Osteoblast (primary cell): ENCODE data around the gene SBNO2. TPM values are rescaled to one million over a fixed set of nuclear protein-coding genes. Genes with fewer than 3 reads are reported as not detected.

ENCODE experiments used
- DNase-seq: peaks from one replicate; pipeline ENCODE4 v3.0.0; 2011; ENCODE audit warnings: low spot score, mixed read lengths; ENCODE audit not compliant: insufficient read length; ENCODE audit errors: missing footprints
- H2AFZ ChIP-seq: 2 replicates; pipeline ENCODE4 v1.6.0; 2011; ENCODE audit warnings: mild to moderate bottlenecking, low read length
- H3K27ac ChIP-seq: 2 replicates; pipeline ENCODE4 v1.5.1; 2011; ENCODE audit warnings: mild to moderate bottlenecking, low read depth, low read length, moderate library complexity
- H3K27me3 ChIP-seq: 2 replicates; pipeline ENCODE4 v1.6.0; 2012; ENCODE audit warnings: mild to moderate bottlenecking, control low read depth, inconsistent platforms, low read length, moderate library complexity; ENCODE audit not compliant: insufficient read depth
- H3K36me3 ChIP-seq: 2 replicates; pipeline ENCODE4 v1.5.1; 2011; ENCODE audit warnings: mild to moderate bottlenecking, low read length, control low read depth, moderate library complexity; ENCODE audit not compliant: insufficient read depth
- H3K4me1 ChIP-seq: 2 replicates; pipeline ENCODE4 v1.5.1; 2011; ENCODE audit warnings: mild to moderate bottlenecking, low read length, control low read depth, moderate library complexity; ENCODE audit not compliant: insufficient read depth
- H3K4me2 ChIP-seq: 2 replicates; pipeline ENCODE4 v1.6.0; 2011; ENCODE audit warnings: mild to moderate bottlenecking, low read length; ENCODE audit not compliant: insufficient read depth
- H3K4me3 ChIP-seq: fragments of 200-600 bp; sonication (generic); 3 replicates; pipeline ENCODE4 v1.5.1; 2012; ENCODE audit warnings: mild to moderate bottlenecking, low read length, inconsistent platforms; ENCODE audit not compliant: insufficient read depth
- H3K79me2 ChIP-seq: 2 replicates; pipeline ENCODE4 v1.6.0; 2012; ENCODE audit warnings: mild to moderate bottlenecking, low read length, control low read depth, inconsistent platforms; ENCODE audit not compliant: insufficient read depth
- H3K9me3 ChIP-seq: 2 replicates; pipeline ENCODE4 v1.5.1; 2011; ENCODE audit warnings: low read depth, low read length, control low read depth
- H4K20me1 ChIP-seq: 2 replicates; pipeline ENCODE4 v1.6.0; 2012; ENCODE audit warnings: mild to moderate bottlenecking, low read length, control low read depth; ENCODE audit not compliant: insufficient read depth
- CTCF ChIP-seq: IDR thresholded peaks from 2 replicates; pipeline ENCODE4 v1.5.1; 2011; ENCODE audit warnings: mild to moderate bottlenecking, low read depth, low read length, moderate library complexity; ENCODE audit errors: extremely low read depth
- total RNA-seq: library from RNA; depleted of rRNA; stranded (reverse); fragments of >200 nt; gene quantifications from 2 replicates; pipeline ENCODE4 v1.2.3, GENCODE V29; 2012

Gene SBNO2
- total RNA-seq, 1 donor, result 69.1 TPM

GRCh38 chr19:1094978-1095701 lies 78.9 kb downstream of the SBNO2 start, which contains the start of gene POLR2E:
POLR2E (minus strand) TSS chr19:1095375; CDS start chr19:1095315, 60 bp downstream.
- peaks cover 24% of the 10 kb centered on the region for H3K4me1 ChIP-seq
- peak within 1 kb of the TSS; percentile 72 for H3K4me2 ChIP-seq
- peaks cover 17% of the 10 kb centered on the region for H4K20me1 ChIP-seq
- no peak within 1 kb of the TSS for H2AFZ ChIP-seq
- no peaks in the 10 kb centered on the region for H3K9me3 ChIP-seq
- peaks cover 32% of the 10 kb centered on the region for H3K79me2 ChIP-seq
- peak within 1 kb of the TSS; percentile 44 for H3K27ac ChIP-seq
- no peak for TF ChIP-seq CTCF
- H3K36me3 ChIP-seq, result peaks cover 14% of the 10 kb centered on the region
- H3K27me3 ChIP-seq, result no peaks in the 10 kb centered on the region
- DNase-seq, result peak; percentile 100
- peak within 1 kb of the TSS; percentile 83 for H3K4me3 ChIP-seq

GRCh38 chr19:1094655-1094977 lies 79.5 kb downstream of the SBNO2 start:
- Histone ChIP-seq H3K27me3 (no peaks in the 10 kb centered on the region), H3K4me3 (peak overlapping the region; percentile 83), H3K79me2 (peaks cover 32% of the 10 kb centered on the region), H3K4me2 (peak overlapping the region; percentile 72), H3K27ac (peak overlapping the region; percentile 44), H3K4me1 (peaks cover 21% of the 10 kb centered on the region), H3K9me3 (no peaks in the 10 kb centered on the region), H2AFZ (no peak overlapping the region), H3K36me3 (peaks cover 14% of the 10 kb centered on the region), H4K20me1 (peaks cover 17% of the 10 kb centered on the region)
- DNase-seq, result no peak
- TF ChIP-seq CTCF, result no peak

GRCh38 chr19:1093811-1094553 lies 80.1 kb downstream of the SBNO2 start:
- H3K27me3 ChIP-seq, result no peaks in the 10 kb centered on the region
- peak overlapping the region; percentile 83 for H3K4me3 ChIP-seq
- H3K36me3 ChIP-seq, result peaks cover 21% of the 10 kb centered on the region
- TF ChIP-seq CTCF, result no peak
- peaks cover 17% of the 10 kb centered on the region for H4K20me1 ChIP-seq
- H3K9me3 ChIP-seq, result no peaks in the 10 kb centered on the region
- peaks cover 32% of the 10 kb centered on the region for H3K79me2 ChIP-seq
- H3K4me1 ChIP-seq, result peaks cover 16% of the 10 kb centered on the region
- H3K27ac ChIP-seq, result peak overlapping the region; percentile 44
- no peak for DNase-seq
- peak overlapping the region; percentile 72 for H3K4me2 ChIP-seq
- no peak overlapping the region for H2AFZ ChIP-seq

- Histone ChIP-seq H4K20me1 (peaks cover 20% of the 10 kb centered on the region), H3K4me3 (no peak overlapping the region), H3K27me3 (no peaks in the 10 kb centered on the region), H3K79me2 (peaks cover 32% of the 10 kb centered on the region), H3K36me3 (peaks cover 21% of the 10 kb centered on the region), H2AFZ (no peak overlapping the region), H3K27ac (no peak overlapping the region), H3K4me1 (peaks cover 10% of the 10 kb centered on the region), H3K4me2 (no peak overlapping the region), H3K9me3 (no peaks in the 10 kb centered on the region)
- no peak for DNase-seq
- TF ChIP-seq CTCF, result no peak
These were observed 80.7 kb downstream of the SBNO2 start for GRCh38 chr19:1093330-1093729.
